K562 treated with DMSO at 1 percent for 24 hours (cell line): ENCODE results near the gene FYCO1. TPM values are rescaled to one million over a fixed set of nuclear protein-coding genes. Genes with fewer than 3 reads are reported as not detected.

Experiments
- total RNA-seq: library from RNA; unstranded; fragments of 300-600 nt; gene quantifications from 2 replicates; pipeline ENCODE4 v1.2.3, GENCODE V29; 2022; ENCODE audit warnings: low read depth; ENCODE audit not compliant: insufficient read depth

Gene FYCO1
- total RNA-seq = 7.5 and 9.6 TPM in 2 replicates

GRCh38 chr3:45995236-45996192 is at the start of gene FYCO1:
Gene FYCO1 (minus strand): TSS chr3:45995824. CDS start chr3:45984910, 10,914 bp downstream.

DNA sequence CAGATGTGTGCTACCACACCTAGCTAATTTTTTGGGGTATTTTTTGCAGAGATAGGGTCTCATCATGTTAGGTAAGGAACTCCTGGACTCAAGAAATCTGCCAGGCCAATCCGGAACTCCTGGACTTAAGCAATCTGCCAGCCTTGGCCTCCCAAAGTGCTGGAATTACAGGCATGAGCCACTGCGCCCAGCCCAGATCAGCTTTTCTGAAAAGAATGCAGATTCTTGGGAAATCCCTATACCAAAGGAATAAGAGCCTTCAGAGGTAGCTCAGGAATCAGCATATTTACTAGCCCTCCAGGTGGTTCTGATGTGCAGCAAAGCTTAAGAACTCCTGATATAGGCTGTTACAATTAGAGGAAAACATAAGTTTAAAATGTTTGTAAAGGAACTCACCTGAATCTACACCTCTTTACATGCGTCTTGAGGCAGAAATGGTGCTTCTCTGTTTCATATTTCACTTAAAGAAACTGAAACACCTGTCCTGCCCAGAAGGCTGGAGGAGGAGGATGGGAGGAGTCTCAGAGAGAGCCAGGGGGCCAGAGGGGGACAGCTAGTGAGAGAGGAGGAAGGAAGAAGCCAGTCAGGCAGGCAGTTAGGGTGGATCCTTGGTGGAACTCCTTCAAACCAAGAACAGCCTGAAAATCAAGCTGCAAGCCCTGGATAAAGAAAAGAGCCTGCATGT is 31.5 kb upstream of the FYCO1 start, which contains the start of gene XCR1:
XCR1 (minus strand) TSS at position 463 of the 685 bp plus-strand sequence. CDS start 5,536 bp downstream, outside the sequence.

GRCh38 chr3:45943207-45943846 is 52.3 kb downstream of the FYCO1 start, which contains the start of gene CXCR6:
Gene CXCR6 (plus strand): TSS chr3:45943464. CDS start chr3:45946482, 3,018 bp downstream.

GRCh38 chr3:45885979-45886705 is 109.5 kb downstream of the FYCO1 start, which contains the start of gene CCR9:
Gene CCR9 (plus strand): TSS chr3:45886543. CDS start chr3:45894934, 8,391 bp downstream.

Other genes with a start within 250 kb of the FYCO1 start
- not detected in 2 replicates for gene SLC6A20, start 199.3 kb downstream of the FYCO1 start, total RNA-seq
- 4.4 and 4.8 TPM in 2 replicates for gene LZTFL1, start 153.7 kb downstream of the FYCO1 start, total RNA-seq
- gene CCR9, start 109.3 kb downstream of the FYCO1 start, total RNA-seq = not detected in 2 replicates
- not detected in 2 replicates for gene CXCR6, start 52.4 kb downstream of the FYCO1 start, total RNA-seq
- gene XCR1, start 31.7 kb upstream of the FYCO1 start, total RNA-seq = not detected in 2 replicates
- gene CCR1, start 212.5 kb upstream of the FYCO1 start, total RNA-seq = not detected in 2 replicates
- not detected in 2 replicates for gene CCR3, start 246.6 kb upstream of the FYCO1 start, total RNA-seq